Progenitor cell of endocrine pancreas (in vitro differentiated cells): ENCODE measurements around the gene SLMAP. TPM values are rescaled to one million over a fixed set of nuclear protein-coding genes. Genes with fewer than 3 reads are reported as not detected.
"Not testable (repeated sequence)": the region's sequence is repeated elsewhere in the genome, so short reads cannot be mapped to it uniquely, and the experiment has no call there.

ENCODE experiments used
- DNase-seq: peaks from one replicate; pipeline ENCODE4 v3.0.0; 2021; ENCODE audit warnings: low spot score; ENCODE audit not compliant: unreplicated experiment
- H3K27ac Mint-ChIP-seq: 2 replicates; pipeline ENCODE4 v1.8.0; 2021; ENCODE audit warnings: mild to moderate bottlenecking, moderate library complexity, mixed read lengths
- H3K27me3 Mint-ChIP-seq: 2 replicates; pipeline ENCODE4 v1.8.0; 2021; ENCODE audit warnings: mixed read lengths
- H3K36me3 Mint-ChIP-seq: 2 replicates; pipeline ENCODE4 v1.8.0; 2022; ENCODE audit warnings: mixed read lengths; ENCODE audit not compliant: insufficient read depth
- H3K4me1 Mint-ChIP-seq: 2 replicates; pipeline ENCODE4 v1.8.0; 2021; ENCODE audit warnings: low read depth, mixed read lengths
- H3K4me3 Mint-ChIP-seq: 2 replicates; pipeline ENCODE4 v1.8.0; 2021; ENCODE audit warnings: low read depth, mild to moderate bottlenecking, moderate library complexity, mixed read lengths
- H3K9me3 Mint-ChIP-seq: 2 replicates; pipeline ENCODE4 v1.8.0; 2021; ENCODE audit warnings: low read depth, mixed read lengths
- total RNA-seq: library from RNA; stranded (reverse); gene quantifications from 2 replicates; pipeline ENCODE4 v1.2.1, GENCODE V29; 2021
- TF ChIP-seq, protein P1 (sequence below): fragments of 200-600 bp; sonication (generic); IDR thresholded peaks from one replicate; pipeline ENCODE4 v1.5.0; 2021; ENCODE audit warnings: antibody characterized with exemption, mild to moderate bottlenecking; ENCODE audit not compliant: unreplicated experiment

Gene SLMAP
- total RNA-seq, 1 donor from 2014 or later = 65.8 TPM

DNA sequence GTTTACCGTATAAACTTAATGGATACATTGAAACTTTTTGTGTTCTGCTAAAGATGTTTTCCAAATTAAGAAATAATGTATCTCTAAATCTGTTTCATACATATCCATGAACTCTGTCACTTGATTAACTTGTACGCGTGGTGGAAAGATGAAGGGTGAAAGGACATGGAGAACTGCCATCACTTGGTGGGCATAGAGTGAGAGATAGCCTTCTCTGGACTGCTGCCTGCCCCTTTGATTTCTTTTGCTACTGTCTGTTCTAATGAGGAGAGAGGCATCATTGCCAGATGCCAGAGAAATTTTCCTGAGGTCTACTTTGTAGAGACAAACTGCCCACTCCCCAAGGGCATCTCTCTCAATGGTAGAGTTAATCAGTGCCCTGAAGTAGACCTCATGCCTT lies 120.5 kb downstream of the SLMAP start:
- Mint-ChIP-seq H3K27ac (no peak overlapping the region), H3K9me3 (no peaks in the 10 kb centered on the region), H3K27me3 (no peaks in the 10 kb centered on the region), H3K4me1 (no peaks in the 10 kb centered on the region), H3K4me3 (no peak overlapping the region), H3K36me3 (no peaks in the 10 kb centered on the region)
- TF ChIP-seq, protein P1, sequence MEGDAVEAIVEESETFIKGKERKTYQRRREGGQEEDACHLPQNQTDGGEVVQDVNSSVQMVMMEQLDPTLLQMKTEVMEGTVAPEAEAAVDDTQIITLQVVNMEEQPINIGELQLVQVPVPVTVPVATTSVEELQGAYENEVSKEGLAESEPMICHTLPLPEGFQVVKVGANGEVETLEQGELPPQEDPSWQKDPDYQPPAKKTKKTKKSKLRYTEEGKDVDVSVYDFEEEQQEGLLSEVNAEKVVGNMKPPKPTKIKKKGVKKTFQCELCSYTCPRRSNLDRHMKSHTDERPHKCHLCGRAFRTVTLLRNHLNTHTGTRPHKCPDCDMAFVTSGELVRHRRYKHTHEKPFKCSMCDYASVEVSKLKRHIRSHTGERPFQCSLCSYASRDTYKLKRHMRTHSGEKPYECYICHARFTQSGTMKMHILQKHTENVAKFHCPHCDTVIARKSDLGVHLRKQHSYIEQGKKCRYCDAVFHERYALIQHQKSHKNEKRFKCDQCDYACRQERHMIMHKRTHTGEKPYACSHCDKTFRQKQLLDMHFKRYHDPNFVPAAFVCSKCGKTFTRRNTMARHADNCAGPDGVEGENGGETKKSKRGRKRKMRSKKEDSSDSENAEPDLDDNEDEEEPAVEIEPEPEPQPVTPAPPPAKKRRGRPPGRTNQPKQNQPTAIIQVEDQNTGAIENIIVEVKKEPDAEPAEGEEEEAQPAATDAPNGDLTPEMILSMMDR = no peak
- no peak for DNase-seq

- Mint-ChIP-seq H3K4me3 (no peak overlapping the region), H3K4me1 (no peaks in the 10 kb centered on the region), H3K27me3 (no peaks in the 10 kb centered on the region), H3K36me3 (no peaks in the 10 kb centered on the region), H3K9me3 (no peaks in the 10 kb centered on the region), H3K27ac (no peak overlapping the region)
- TF ChIP-seq, protein P1 = no peak
- DNase-seq = no peak
Measured at GRCh38 chr3:57877116-57877515, 121.0 kb downstream of the SLMAP start.

DNA sequence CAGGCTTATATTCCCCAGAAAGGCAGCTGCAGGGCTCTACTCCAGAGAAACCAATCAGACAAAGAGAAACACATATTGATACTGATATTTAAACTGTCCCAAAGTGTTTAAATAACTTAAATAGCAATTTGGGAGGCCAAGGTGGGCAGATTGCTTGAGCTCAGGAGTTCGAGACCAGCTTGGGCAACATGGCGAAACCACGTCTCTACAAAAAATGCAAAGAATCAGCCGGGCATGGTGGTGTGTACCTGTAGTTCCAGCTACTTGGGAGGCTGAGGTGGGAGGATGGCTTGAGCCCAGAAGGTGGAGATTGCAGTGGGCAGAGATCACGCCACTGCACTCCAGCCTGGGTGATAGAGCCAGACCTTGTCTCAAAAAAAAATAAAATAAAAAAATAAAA lies 128.3 kb downstream of the SLMAP start:
- H3K27ac Mint-ChIP-seq = not testable (repeated sequence)

GRCh38 chr3:57889807-57890206 lies 133.7 kb downstream of the SLMAP start:
- TF ChIP-seq, protein P1 = no peak
- H3K36me3 Mint-ChIP-seq = peaks cover 10% of the 10 kb centered on the region
- no peak for DNase-seq
- H3K4me3 Mint-ChIP-seq = no peak overlapping the region
- H3K27me3 Mint-ChIP-seq = no peaks in the 10 kb centered on the region
- H3K4me1 Mint-ChIP-seq = no peaks in the 10 kb centered on the region
- H3K27ac Mint-ChIP-seq = no peak overlapping the region
- H3K9me3 Mint-ChIP-seq = no peaks in the 10 kb centered on the region

More for the DNA sequence above, 128.3 kb downstream of the SLMAP start:
- H3K36me3 Mint-ChIP-seq = peaks cover 11% of the 10 kb centered on the region
- not testable (repeated sequence) for H3K9me3 Mint-ChIP-seq, H3K27me3 Mint-ChIP-seq, H3K4me1 Mint-ChIP-seq, DNase-seq, H3K4me3 Mint-ChIP-seq

DNA sequence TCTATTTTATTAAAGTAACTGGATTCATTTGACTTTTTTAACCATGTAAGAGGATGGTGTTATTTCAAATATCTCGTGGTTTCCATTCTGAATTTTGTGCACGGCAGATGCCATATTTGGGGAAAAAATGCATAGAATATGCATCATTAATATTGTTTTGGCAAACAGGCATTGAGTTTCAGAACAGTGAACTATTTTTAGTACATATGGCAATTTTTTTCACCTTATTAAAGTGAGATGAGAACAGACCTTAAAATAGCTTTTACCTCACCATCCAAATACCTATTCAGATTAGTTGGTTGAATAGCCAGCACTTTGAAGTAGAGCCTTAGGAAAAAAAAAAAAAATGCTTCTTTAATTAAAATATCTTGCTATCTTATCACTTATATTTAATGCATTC lies 134.8 kb downstream of the SLMAP start:
- TF ChIP-seq, protein P1 = no peak
- no peak overlapping the region for H3K27ac Mint-ChIP-seq
- no peaks in the 10 kb centered on the region for H3K9me3 Mint-ChIP-seq
- H3K27me3 Mint-ChIP-seq = no peaks in the 10 kb centered on the region
- no peak for DNase-seq
- no peak overlapping the region for H3K4me3 Mint-ChIP-seq
- H3K36me3 Mint-ChIP-seq = peaks cover 9% of the 10 kb centered on the region
- H3K4me1 Mint-ChIP-seq = no peaks in the 10 kb centered on the region

DNA sequence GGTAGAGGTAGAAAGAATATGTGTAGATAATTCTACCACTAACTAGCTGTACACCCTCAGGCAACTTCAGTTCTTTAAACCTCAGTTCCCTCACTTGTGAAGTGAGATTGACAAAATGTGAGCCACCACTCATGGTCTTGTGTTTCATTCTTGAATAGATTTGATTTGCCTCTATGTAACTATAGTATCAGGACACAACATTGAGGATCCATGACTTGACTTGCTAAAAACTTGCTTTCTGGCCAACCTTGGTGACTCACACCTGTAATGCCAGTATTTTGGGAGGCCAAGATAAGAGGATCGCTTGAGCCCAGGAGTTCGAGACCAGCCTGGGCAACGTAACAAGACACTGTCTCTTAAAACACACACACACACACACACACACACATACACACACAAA lies 136.3 kb downstream of the SLMAP start:
- Mint-ChIP-seq H3K4me3 (no peak overlapping the region), H3K9me3 (no peaks in the 10 kb centered on the region), H3K27ac (no peak overlapping the region), H3K36me3 (peaks cover 10% of the 10 kb centered on the region), H3K27me3 (no peaks in the 10 kb centered on the region), H3K4me1 (peaks cover 3% of the 10 kb centered on the region)
- no peak for DNase-seq
- TF ChIP-seq, protein P1 = no peak
